Caki2 (cell line): ENCODE data around the gene C19orf25. TPM values are rescaled to one million over a fixed set of nuclear protein-coding genes. Genes with fewer than 3 reads are reported as not detected.

Source experiments
- DNase-seq: peaks from one replicate; pipeline ENCODE4 v3.0.0-alpha.2; 2015; ENCODE audit warnings: low read depth
- in situ Hi-C: cut with HindIII; loops from 2 replicates; pipeline ENCODE4 v1.10.0; 2016; ENCODE audit warnings: low sequenced_read_pairs, low pct_unique_long_range_greater_than_20kb, mixed read lengths
- total RNA-seq: library from RNA; depleted of rRNA; stranded (reverse); fragments of >200 nt; shearing (Covaris generic); gene quantifications from 2 replicates; pipeline ENCODE4 v1.2.3, GENCODE V29; 2014; ENCODE audit warnings: low replicate concordance; rRNA removed

C19orf25 gene
- total RNA-seq, 1 experiment from 2014 or later, result 28.0 TPM

GRCh38 chr19:1427221-1427920 lies 51.6 kb downstream of the C19orf25 start:
- no peak for DNase-seq
- in situ Hi-C loops, result no loop called here

DNA sequence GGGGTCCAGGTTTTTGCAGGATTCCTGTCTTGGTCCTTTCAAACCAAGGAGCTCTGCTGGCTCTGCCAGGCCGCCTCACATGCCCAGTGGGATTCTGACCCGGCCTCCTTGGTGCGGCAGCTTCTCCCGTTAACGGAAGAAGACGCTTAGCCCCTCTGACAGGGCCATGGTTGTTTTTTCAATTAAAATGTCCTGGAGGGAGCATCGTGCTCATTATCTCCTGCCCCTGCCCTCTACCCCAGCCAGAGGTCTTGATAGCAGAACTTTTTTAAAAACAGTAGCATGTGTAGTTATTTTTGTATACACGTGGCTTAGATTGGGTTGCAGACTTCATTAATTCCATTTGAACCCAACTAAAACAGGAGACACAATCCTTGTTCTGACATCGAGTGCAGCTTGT lies 52.3 kb downstream of the C19orf25 start:
- DNase-seq, result no peak
- in situ Hi-C loops, result no loop called here

DNA sequence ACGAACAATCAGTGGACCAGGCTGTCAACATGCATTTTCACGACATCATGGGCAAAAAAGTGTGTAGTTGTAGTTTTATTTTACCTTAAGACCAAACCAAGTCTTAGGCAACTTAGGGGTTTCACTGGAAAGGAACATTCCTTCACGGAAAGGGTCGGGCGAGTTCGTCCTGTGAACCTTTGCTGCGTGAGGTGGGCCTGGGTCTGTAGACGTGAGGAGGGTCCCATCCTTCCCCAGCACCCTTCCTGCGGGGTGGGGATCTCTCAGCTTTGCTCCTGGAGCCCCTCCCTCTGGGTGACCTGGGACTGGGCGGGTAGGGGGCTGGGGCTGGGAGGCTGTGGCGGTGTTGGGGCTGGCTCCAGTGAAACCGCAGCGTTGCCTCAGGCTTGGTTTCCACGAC lies 53.1 kb downstream of the C19orf25 start:
- DNase-seq, result no peak
- in situ Hi-C loops, result no loop called here

GRCh38 chr19:1425102-1425837 lies 53.7 kb downstream of the C19orf25 start:
- no peak for DNase-seq
- in situ Hi-C loops, result no loop called here

DNA sequence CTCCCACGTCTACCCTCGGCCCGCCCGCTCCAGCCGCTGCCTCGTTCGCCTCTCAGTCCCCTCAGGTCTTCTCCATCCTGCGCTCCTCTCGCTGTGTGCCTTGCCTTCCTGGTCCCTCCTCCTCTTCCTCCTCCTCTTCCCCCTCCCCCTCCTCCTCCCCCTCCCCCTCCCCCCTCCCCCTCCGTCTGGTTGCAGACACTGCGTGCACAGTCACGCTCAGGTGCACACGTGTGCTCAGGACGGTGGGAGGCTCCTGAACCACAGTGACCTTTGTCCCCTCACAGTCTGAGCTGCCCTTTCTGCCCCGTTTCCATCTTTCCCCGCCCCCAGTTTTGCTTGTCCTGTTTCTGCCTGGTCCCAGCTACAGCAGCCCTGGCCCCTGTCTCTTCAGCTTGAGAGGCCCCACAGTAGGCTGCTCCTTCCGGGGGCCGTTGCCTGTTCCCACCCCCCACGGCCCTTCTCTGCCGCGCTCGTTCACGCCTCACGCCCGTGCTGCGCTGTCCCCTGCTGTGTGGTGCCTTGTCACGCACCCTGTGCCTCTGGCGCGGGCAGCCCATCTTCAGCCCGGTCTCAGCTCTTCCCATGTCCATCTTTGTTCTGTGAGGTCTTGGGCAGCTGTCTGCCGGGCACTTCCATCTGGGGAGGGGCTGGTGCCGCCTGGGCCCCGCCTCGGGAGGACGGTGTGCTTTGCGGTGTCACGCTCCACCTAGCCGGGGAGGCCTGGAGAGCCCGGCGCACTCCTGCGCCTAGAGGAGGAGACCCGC lies 54.6 kb downstream of the C19orf25 start:
- no peak for DNase-seq
- in situ Hi-C loops, result no loop called here

DNA sequence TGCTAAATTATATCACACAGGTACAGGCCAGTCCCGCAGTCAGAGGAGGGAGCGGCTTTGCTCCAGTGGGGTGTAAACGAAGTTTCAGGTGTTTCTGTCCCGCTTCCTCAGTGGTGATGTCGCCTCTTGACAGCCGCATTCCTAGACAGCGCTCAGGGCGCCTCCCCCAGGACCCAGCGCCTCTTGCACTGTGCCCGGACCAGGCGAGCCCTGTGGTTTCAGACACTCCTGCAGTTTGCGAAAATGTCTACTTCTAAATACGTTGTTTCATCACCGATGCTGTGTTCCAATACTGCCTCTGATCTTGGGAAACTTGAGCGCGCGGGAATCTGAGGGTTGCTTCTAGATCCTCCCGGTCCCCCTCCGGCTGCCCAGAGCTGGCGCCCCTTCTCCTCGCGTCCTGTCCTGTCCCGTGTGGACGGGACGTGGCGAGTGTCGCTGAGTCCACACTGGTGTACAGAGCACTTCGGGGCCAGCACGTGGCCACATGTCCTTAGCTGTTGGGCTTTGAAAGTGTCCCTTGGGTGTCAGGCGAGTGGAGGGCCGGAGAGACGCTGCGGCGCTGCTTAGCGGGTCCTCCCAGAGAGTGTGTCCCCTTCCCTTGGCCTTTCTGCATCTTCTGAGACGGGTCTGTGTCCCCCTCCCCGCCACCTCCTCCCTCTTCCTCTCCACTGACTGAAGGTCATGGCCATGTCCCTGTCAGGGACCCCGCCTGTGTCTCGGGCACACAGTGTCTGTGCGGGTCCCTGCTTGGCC lies 55.4 kb downstream of the C19orf25 start:
- in situ Hi-C loops, result no loop called here
- no peak for DNase-seq

Other genes starting within 250 kb of the C19orf25 start
- gene CBARP, start 241.2 kb downstream of the C19orf25 start, total RNA-seq, result 0.24 and 1.9 TPM in 2 replicates
- gene ATP5F1D, start 237.5 kb downstream of the C19orf25 start, total RNA-seq, result 17.9 and 24.9 TPM in 2 replicates
- gene MIDN, start 230.6 kb downstream of the C19orf25 start, total RNA-seq, result 5.8 and 7.6 TPM in 2 replicates
- 51.1 and 84.1 TPM in 2 replicates for gene CIRBP, start 209.9 kb downstream of the C19orf25 start, total RNA-seq
- gene FAM174C, start 203.7 kb downstream of the C19orf25 start, total RNA-seq, result 24.8 and 29.5 TPM in 2 replicates
- not detected in 2 replicates for gene EFNA2, start 193.3 kb downstream of the C19orf25 start, total RNA-seq
- 43.2 and 58.6 TPM in 2 replicates for gene NDUFS7, start 95.3 kb downstream of the C19orf25 start, total RNA-seq
- gene GAMT, start 77.7 kb downstream of the C19orf25 start, total RNA-seq, result 25.5 and 68.1 TPM in 2 replicates
- gene DAZAP1, start 71.6 kb downstream of the C19orf25 start, total RNA-seq, result 80.1 and 97.4 TPM in 2 replicates
- gene RPS15, start 40.8 kb downstream of the C19orf25 start, total RNA-seq, result 347 and 450 TPM in 2 replicates
- not detected in 2 replicates for gene APC2, start 29.1 kb downstream of the C19orf25 start, total RNA-seq
- gene PCSK4, start 11.1 kb upstream of the C19orf25 start, total RNA-seq, result 2.1 and 3.0 TPM in 2 replicates
- 4.1 and 7.4 TPM in 2 replicates for gene REEP6, start 12.0 kb upstream of the C19orf25 start, total RNA-seq
- gene ADAMTSL5, start 33.8 kb upstream of the C19orf25 start, total RNA-seq, result not detected in 2 replicates
- gene PLK5, start 44.9 kb upstream of the C19orf25 start, total RNA-seq, result not detected in 2 replicates
- gene MEX3D, start 89.1 kb upstream of the C19orf25 start, total RNA-seq, result 60.3 and 67.4 TPM in 2 replicates
- gene MBD3, start 113.7 kb upstream of the C19orf25 start, total RNA-seq, result 65.2 and 100 TPM in 2 replicates
- 97.2 and 105 TPM in 2 replicates for gene UQCR11, start 126.2 kb upstream of the C19orf25 start, total RNA-seq
- gene TCF3, start 173.4 kb upstream of the C19orf25 start, total RNA-seq, result 40.2 and 65.0 TPM in 2 replicates